BLaER1 treated with 17β-estradiol and CSF1 and Interleukin-3, amounts not matched to agents 10 nM and 100 nM (cell line): ENCODE data around the gene IFITM10.

Experiments used
- H3K27ac ChIP-seq, 11 experiments: shearing (Covaris generic); formaldehyde crosslinking; 2 replicates each; pipeline ENCODE4 v1.8.1; 2022
- H3K27me3 ChIP-seq, 11 experiments: shearing (Covaris generic); formaldehyde crosslinking; 2 replicates each; pipeline ENCODE4 v1.8.1; 2022
- H3K36me3 ChIP-seq, 11 experiments: shearing (Covaris generic); formaldehyde crosslinking; 2 replicates each; pipeline ENCODE4 v1.8.1; 2022
- H3K4me1 ChIP-seq, 10 experiments: shearing (Covaris generic); formaldehyde crosslinking; 2 replicates each; pipeline ENCODE4 v1.8.1; 2022
- H3K4me2 ChIP-seq, 11 experiments: shearing (Covaris generic); formaldehyde crosslinking; 2 replicates each; pipeline ENCODE4 v1.8.1; 2022
- H3K4me3 ChIP-seq, 10 experiments: shearing (Covaris generic); formaldehyde crosslinking; 2 replicates each; pipeline ENCODE4 v1.8.1; 2022
- H3K9ac ChIP-seq, 11 experiments: shearing (Covaris generic); formaldehyde crosslinking; 2 replicates each; pipeline ENCODE4 v1.8.1; 2022
- H3K9me3 ChIP-seq, 11 experiments: shearing (Covaris generic); formaldehyde crosslinking; replicated peaks in 1 of 11; 2 replicates each; pipeline ENCODE4 v1.8.1; 2022
- H4K20me1 ChIP-seq, 11 experiments: shearing (Covaris generic); formaldehyde crosslinking; 2 replicates each; pipeline ENCODE4 v1.8.1; 2022
- Cebpa-rat ChIP-seq, 11 experiments: shearing (Covaris generic); IDR thresholded peaks; 2 replicates each; pipeline ENCODE4 v1.8.1; 2022

The IFITM10 gene

DNA sequence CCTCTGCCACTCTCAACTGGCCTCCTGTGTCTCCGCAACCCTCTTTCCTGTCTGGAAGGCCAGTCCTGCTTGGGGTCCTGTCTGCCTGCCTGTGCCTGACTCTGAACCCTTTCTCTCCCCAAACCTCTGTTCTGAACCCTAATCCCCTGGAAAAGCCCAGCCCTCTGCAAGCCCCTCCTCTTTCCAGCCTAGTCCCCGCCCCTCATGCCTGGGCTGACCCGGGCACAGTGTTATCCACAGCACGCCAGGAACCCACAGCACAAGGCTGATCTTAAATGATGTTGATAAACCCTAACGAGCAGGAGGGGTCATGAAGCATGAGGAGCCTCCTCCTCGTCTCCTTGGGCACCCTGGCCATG, at the start of gene IFITM10:
Gene IFITM10, minus strand, starts transcription at position 115 of the 359 bp plus-strand sequence. CDS start 153 bp downstream, outside the sequence.
- H3K4me1 ChIP-seq, result peaks cover 88 to 95% (median 92%) of the 10 kb centered on the region in 10 experiments
- H3K27ac ChIP-seq, result peak within 1 kb of the TSS; percentile 35 to 88 (median 78); a peak in 20 of 22 replicates
- no peaks in the 10 kb centered on the region for H3K9me3 ChIP-seq
- H4K20me1 ChIP-seq, result peaks cover 0 to 90% (median 26%) of the 10 kb centered on the region in 11 experiments; a peak in 15 of 22 replicates
- peaks cover 0 to 29% (median 24%) of the 10 kb centered on the region in 11 experiments; a peak in 19 of 22 replicates for H3K27me3 ChIP-seq
- peak within 1 kb of the TSS; percentile 48 to 100 (median 98) for H3K4me2 ChIP-seq
- peak within 1 kb of the TSS in 6 of 10 experiments; percentile 2 to 24 (median 16); a peak in 5 of 20 replicates for H3K4me3 ChIP-seq
- peak within 1 kb of the TSS; percentile 38 to 80 (median 70); a peak in 20 of 22 replicates for H3K9ac ChIP-seq
- H3K36me3 ChIP-seq, result peaks cover 0 to 42% (median 24%) of the 10 kb centered on the region in 11 experiments; a peak in 15 of 22 replicates
- no peak for TF ChIP-seq Cebpa-rat (IDR thresholded peaks at IDR 0.05)

GRCh38 chr11:1797391-1798125, 47.2 kb upstream of the IFITM10 start:
- H3K4me1 ChIP-seq, result peaks cover 8 to 11% (median 10%) of the 10 kb centered on the region in 10 experiments
- no peak overlapping the region for H3K9ac ChIP-seq
- no peaks in the 10 kb centered on the region for H3K36me3 ChIP-seq
- H4K20me1 ChIP-seq, result no peaks in the 10 kb centered on the region
- TF ChIP-seq Cebpa-rat (IDR thresholded peaks at IDR 0.05), result no peak
- H3K27me3 ChIP-seq, result no peaks in the 10 kb centered on the region
- H3K27ac ChIP-seq, result no peak overlapping the region
- H3K4me3 ChIP-seq, result no peak overlapping the region
- H3K4me2 ChIP-seq, result no peak overlapping the region
- no peaks in the 10 kb centered on the region for H3K9me3 ChIP-seq

- Histone ChIP-seq H3K9me3 (no peaks in the 10 kb centered on the region), H3K4me1 (peaks cover 16 to 20% (median 19%) of the 10 kb centered on the region in 10 experiments), H3K9ac (no peak overlapping the region), H3K27me3 (no peaks in the 10 kb centered on the region), H3K27ac (no peak overlapping the region), H3K4me3 (no peak overlapping the region), H4K20me1 (no peaks in the 10 kb centered on the region), H3K36me3 (no peaks in the 10 kb centered on the region), H3K4me2 (no peak overlapping the region)
- no peak for TF ChIP-seq Cebpa-rat (IDR thresholded peaks at IDR 0.05)
These were observed 46.1 kb upstream of the IFITM10 start for GRCh38 chr11:1796413-1797011.

- Histone ChIP-seq H3K36me3 (no peaks in the 10 kb centered on the region), H3K9me3 (peaks cover 0 to 4% (median 0%) of the 10 kb centered on the region in 11 experiments; a peak in 1 of 22 replicates), H3K27me3 (no peaks in the 10 kb centered on the region), H3K4me1 (peaks cover 16 to 20% (median 19%) of the 10 kb centered on the region in 10 experiments), H3K4me2 (peak overlapping the region; percentile 52 to 80 (median 64); a peak in 19 of 22 replicates), H3K4me3 (0 out of 20 replicates have a peak overlapping the region, but pooled peaks of 1 of the 10 experiments have one; percentile 45), H3K9ac (no peak overlapping the region), H3K27ac (peak overlapping the region in 5 of 11 experiments; percentile 4 to 67 (median 56); a peak in 5 of 22 replicates), H4K20me1 (no peaks in the 10 kb centered on the region)
- TF ChIP-seq Cebpa-rat (IDR thresholded peaks at IDR 0.05), result no peak
These were observed 42.7 kb upstream of the IFITM10 start for GRCh38 chr11:1793081-1793480.

DNA sequence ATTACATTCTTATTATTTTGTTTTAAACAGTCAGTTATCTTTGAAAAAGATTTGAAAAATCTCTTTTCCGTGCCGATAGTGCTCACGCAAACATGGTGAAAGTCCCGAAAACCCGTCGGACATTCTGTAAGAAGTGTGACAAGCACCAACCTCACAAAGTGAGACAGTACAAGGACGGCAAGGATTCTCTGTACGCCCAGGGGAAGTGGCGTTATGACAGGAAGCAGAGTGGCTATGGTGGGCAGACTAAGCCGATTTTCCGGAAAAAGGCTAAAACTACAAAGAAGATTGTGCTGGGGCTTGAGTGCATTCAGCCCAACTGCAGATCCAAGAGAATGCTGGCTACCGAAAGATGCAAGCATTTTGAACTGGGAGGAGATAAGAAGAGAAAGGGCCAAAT, 42.1 kb upstream of the IFITM10 start:
- H3K27me3 ChIP-seq, result no peaks in the 10 kb centered on the region

DNA sequence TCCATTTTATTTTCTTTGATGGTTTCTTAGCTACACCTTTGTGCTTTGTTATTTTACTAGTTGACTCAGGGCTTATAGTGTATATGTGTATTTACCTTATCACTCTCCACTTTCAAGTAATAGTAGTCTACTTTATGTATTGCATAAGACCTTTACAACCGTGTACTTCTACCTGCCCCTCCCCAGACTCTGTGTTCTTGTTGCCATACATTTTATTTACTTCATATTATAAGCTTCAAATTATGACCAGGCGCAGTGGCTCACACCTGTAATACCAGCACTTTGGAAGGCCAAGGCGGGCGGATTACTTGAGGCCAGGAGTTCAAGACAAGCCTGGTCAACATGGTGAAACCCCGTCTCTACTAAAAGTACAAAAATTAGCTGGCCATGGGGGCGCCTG, 41.5 kb upstream of the IFITM10 start:
- Histone ChIP-seq H3K36me3 (no peaks in the 10 kb centered on the region), H3K27me3 (no peaks in the 10 kb centered on the region), H3K9me3 (peaks cover 0 to 4% (median 0%) of the 10 kb centered on the region in 11 experiments; a peak in 1 of 22 replicates), H4K20me1 (no peaks in the 10 kb centered on the region), H3K4me1 (peaks cover 17 to 22% (median 19%) of the 10 kb centered on the region in 10 experiments), H3K9ac (peak overlapping the region in 3 of 11 experiments; percentile 37 to 48 (median 40); a peak in 2 of 22 replicates), H3K27ac (peak overlapping the region in 6 of 11 experiments; percentile 1 to 67 (median 56); a peak in 9 of 22 replicates), H3K4me2 (peak overlapping the region; percentile 52 to 80 (median 64)), H3K4me3 (no peak overlapping the region)
- no peak for TF ChIP-seq Cebpa-rat (IDR thresholded peaks at IDR 0.05)

More for the DNA sequence above, 42.1 kb upstream of the IFITM10 start:
- H3K9me3 ChIP-seq, result peaks cover 0 to 4% (median 0%) of the 10 kb centered on the region in 11 experiments; a peak in 1 of 22 replicates
- H3K9ac ChIP-seq, result peak overlapping the region in 3 of 11 experiments; percentile 37 to 48 (median 40); a peak in 4 of 22 replicates
- peak overlapping the region; percentile 52 to 80 (median 64) for H3K4me2 ChIP-seq
- H3K4me3 ChIP-seq, result peak overlapping the region in 1 of 10 experiments; percentile 45; a peak in 1 of 20 replicates
- H3K27ac ChIP-seq, result peak overlapping the region in 7 of 11 experiments; percentile 1 to 67 (median 56); a peak in 11 of 22 replicates
- H4K20me1 ChIP-seq, result no peaks in the 10 kb centered on the region
- H3K4me1 ChIP-seq, result peaks cover 16 to 20% (median 19%) of the 10 kb centered on the region in 10 experiments
- TF ChIP-seq Cebpa-rat (IDR thresholded peaks at IDR 0.05), result no peak
- no peaks in the 10 kb centered on the region for H3K36me3 ChIP-seq

- peaks cover 0 to 24% (median 13%) of the 10 kb centered on the region in 11 experiments; a peak in 12 of 22 replicates for H3K27me3 ChIP-seq
- peak overlapping the region in 10 of 11 experiments; percentile 15 to 96 (median 46); a peak in 13 of 22 replicates for H3K4me2 ChIP-seq
These were observed 36.1 kb upstream of the IFITM10 start for GRCh38 chr11:1786466-1786865.

DNA sequence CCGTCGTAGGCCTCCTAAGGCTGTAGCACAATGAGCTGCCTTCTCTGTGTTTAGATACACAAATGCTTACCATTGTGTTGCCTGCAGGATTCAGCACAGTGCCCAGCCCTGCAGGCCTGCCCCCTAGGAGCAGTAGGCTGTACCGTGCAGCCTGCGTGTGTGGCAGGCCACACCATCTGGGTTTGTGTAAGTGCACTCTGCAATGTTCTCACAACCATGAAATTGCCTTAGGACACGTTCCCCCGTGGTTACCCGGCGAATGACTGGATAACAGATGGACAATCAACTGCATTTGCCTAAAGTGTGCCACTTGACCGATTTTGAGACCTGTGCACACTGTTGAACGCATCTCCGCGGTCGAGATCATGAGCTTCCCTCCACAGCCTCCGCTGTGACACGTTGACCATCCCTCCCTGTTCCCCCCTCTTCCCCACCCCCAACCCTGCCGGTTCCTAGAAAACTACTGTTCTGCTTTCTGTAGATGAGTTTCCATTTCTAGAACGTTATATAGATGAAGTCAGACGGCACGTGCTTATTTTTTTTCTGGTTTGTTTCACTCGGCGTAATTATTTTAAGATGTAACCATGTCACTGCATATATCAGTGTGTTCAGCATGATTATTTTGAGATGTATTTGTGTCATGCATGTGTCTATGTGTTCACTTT, 35.5 kb upstream of the IFITM10 start:
- Histone ChIP-seq H3K4me3 (no peak overlapping the region), H4K20me1 (peaks cover 0 to 5% (median 0%) of the 10 kb centered on the region in 11 experiments; a peak in 2 of 22 replicates), H3K36me3 (no peaks in the 10 kb centered on the region), H3K9me3 (peaks cover 0 to 4% (median 0%) of the 10 kb centered on the region in 11 experiments; a peak in 1 of 22 replicates), H3K27ac (peak overlapping the region in 3 of 11 experiments; percentile 4 to 57 (median 47); a peak in 4 of 22 replicates), H3K4me1 (peaks cover 34 to 66% (median 53%) of the 10 kb centered on the region in 10 experiments), H3K9ac (no peak overlapping the region; a peak in 1 of 22 replicates), H3K27me3 (peaks cover 0 to 24% (median 13%) of the 10 kb centered on the region in 11 experiments; a peak in 12 of 22 replicates), H3K4me2 (peak overlapping the region in 10 of 11 experiments; percentile 19 to 96 (median 46); a peak in 16 of 22 replicates)
- TF ChIP-seq Cebpa-rat (IDR thresholded peaks at IDR 0.05), result no peak

More at GRCh38 chr11:1786466-1786865, 36.1 kb upstream of the IFITM10 start:
- Histone ChIP-seq H3K4me3 (no peak overlapping the region), H3K9ac (peak overlapping the region in 1 of 11 experiments; percentile 11; a peak in 1 of 22 replicates), H3K9me3 (peaks cover 0 to 4% (median 0%) of the 10 kb centered on the region in 11 experiments; a peak in 1 of 22 replicates), H3K4me1 (peaks cover 28 to 60% (median 48%) of the 10 kb centered on the region in 10 experiments), H3K36me3 (no peaks in the 10 kb centered on the region), H3K27ac (peak overlapping the region in 3 of 11 experiments; percentile 4 to 57 (median 47); a peak in 4 of 22 replicates), H4K20me1 (peaks cover 0 to 3% (median 0%) of the 10 kb centered on the region in 11 experiments; a peak in 2 of 22 replicates)
- TF ChIP-seq Cebpa-rat (IDR thresholded peaks at IDR 0.05), result no peak
